Measurements from ENCODE around the gene ANKRD13D. TPM values are rescaled to one million over a fixed set of nuclear protein-coding genes. Genes with fewer than 3 reads are reported as not detected.

Gene ANKRD13D
- total and polyA plus RNA-seq, 10 donors, result 65.2 to 151 (median 126) TPM

DNA sequence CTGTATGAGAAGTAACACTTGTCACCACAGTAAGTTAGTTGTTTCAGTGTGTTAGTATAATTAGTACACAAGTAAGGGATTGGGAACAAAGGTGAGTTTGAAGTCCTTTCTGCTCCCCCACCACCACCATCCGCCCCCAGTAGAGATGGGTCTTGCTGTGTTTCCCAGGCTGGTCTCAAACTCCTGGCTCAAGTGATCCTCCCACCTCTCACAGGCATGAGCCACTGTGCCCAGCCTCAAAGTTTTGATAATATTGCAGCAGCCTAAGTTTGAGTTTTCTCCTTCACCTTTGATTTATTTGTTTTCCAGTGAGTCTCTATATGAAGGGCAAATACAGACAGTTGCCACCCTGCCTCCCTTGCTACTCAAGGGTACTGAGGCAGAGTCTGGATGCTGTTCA lies 46.6 kb upstream of the ANKRD13D start:
- TF ChIP-seq POLR2AphosphoS5 (IDR thresholded peaks at IDR 0.05) (no peak), POLR2A (IDR thresholded peaks at IDR 0.05) (no peak)
- TF ChIP-seq, protein P1, sequence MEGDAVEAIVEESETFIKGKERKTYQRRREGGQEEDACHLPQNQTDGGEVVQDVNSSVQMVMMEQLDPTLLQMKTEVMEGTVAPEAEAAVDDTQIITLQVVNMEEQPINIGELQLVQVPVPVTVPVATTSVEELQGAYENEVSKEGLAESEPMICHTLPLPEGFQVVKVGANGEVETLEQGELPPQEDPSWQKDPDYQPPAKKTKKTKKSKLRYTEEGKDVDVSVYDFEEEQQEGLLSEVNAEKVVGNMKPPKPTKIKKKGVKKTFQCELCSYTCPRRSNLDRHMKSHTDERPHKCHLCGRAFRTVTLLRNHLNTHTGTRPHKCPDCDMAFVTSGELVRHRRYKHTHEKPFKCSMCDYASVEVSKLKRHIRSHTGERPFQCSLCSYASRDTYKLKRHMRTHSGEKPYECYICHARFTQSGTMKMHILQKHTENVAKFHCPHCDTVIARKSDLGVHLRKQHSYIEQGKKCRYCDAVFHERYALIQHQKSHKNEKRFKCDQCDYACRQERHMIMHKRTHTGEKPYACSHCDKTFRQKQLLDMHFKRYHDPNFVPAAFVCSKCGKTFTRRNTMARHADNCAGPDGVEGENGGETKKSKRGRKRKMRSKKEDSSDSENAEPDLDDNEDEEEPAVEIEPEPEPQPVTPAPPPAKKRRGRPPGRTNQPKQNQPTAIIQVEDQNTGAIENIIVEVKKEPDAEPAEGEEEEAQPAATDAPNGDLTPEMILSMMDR (IDR thresholded peaks at IDR 0.05 in 8 of 11, conservative IDR thresholded peaks at IDR 0.05 in 3 of 11), result no peak
- peaks cover 41 to 88% (median 63%) of the 10 kb centered on the region in 6 donors for H3K4me1 ChIP-seq
- intact Hi-C loops (cut with DNase I; ENCODE audit: low total_unique reads), result no loop called here
- H3K36me3 ChIP-seq, result peaks cover 0 to 56% (median 45%) of the 10 kb centered on the region in 6 donors
- no peaks in the 10 kb centered on the region for H3K27me3 ChIP-seq (replicated peaks in 1 of 7)
- no peak for DNase-seq
- no peaks in the 10 kb centered on the region for H3K9me3 ChIP-seq
- WGBS, 5 donors, result 68 to 100% (median 84%) methylated on average over 1 of the region's 1 CpG
- H3K4me3 ChIP-seq, result peak overlapping the region in 5 of 8 donors; percentile 62 to 83 (median 67)
- peak overlapping the region in 4 of 8 donors; percentile 89 to 96 (median 94) for H3K27ac ChIP-seq

DNA sequence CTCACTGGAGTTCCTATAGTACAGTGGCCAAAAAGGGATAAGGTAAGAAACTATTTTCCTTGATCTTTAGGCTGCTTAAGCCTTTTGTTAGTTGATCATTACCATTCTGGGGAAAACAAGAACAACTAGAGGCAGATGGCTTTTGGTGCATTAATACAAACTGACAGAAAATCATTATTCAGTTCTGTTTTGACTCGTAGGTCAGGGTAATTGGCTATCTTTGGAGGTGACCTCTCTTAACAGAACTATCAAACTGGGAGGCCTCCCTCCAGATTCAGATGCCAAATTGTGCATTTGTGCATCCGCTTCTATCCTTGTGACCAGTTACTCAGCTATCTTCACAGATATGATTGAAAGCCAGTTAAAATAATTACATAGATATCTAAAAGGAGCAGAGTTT lies 46.1 kb upstream of the ANKRD13D start:
- intact Hi-C loops (cut with DNase I; ENCODE audit: low total_unique reads), result no loop called here
- no peaks in the 10 kb centered on the region for H3K9me3 ChIP-seq
- 58 to 77% (median 73%) methylated on average over 2 of the region's 2 CpGs for WGBS, 5 donors
- peaks cover 41 to 88% (median 61%) of the 10 kb centered on the region in 6 donors for H3K4me1 ChIP-seq
- no peak for DNase-seq
- H3K36me3 ChIP-seq, result peaks cover 0 to 58% (median 50%) of the 10 kb centered on the region in 6 donors
- H3K4me3 ChIP-seq, result peak overlapping the region in 3 of 8 donors; percentile 62 to 83 (median 67)
- no peak for TF ChIP-seq POLR2A (IDR thresholded peaks at IDR 0.05)
- TF ChIP-seq, protein P1 (IDR thresholded peaks at IDR 0.05 in 8 of 11, conservative IDR thresholded peaks at IDR 0.05 in 3 of 11), result no peak
- TF ChIP-seq POLR2AphosphoS5 (IDR thresholded peaks at IDR 0.05), result no peak
- H3K27ac ChIP-seq, result peak overlapping the region in 3 of 8 donors; percentile 89 to 95 (median 93)
- H3K27me3 ChIP-seq (replicated peaks in 1 of 7), result no peaks in the 10 kb centered on the region

DNA sequence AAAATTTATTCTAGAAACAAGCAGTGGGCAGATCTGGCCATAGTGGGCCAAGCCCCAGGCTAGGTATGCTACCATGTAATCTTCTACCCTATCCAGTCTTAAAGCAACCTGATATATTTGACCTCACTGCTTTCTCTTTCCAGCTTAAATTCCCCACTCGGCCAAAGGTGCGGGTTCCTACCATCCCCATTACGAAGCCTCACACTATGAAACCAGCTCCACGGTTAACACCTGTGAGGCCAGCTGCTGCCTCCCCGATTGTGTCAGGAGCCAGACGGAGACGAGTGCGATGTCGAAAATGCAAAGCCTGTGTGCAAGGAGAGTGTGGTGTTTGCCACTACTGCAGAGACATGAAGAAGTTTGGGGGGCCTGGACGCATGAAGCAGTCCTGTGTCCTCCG lies 44.1 kb upstream of the ANKRD13D start:
- 91 to 96% (median 94%) methylated on average over 11 of the region's 11 CpGs for WGBS, 5 donors
- TF ChIP-seq, protein P1 (IDR thresholded peaks at IDR 0.05 in 8 of 11, conservative IDR thresholded peaks at IDR 0.05 in 3 of 11), result no peak
- TF ChIP-seq POLR2A (IDR thresholded peaks at IDR 0.05), result no peak
- no peak for TF ChIP-seq POLR2AphosphoS5 (IDR thresholded peaks at IDR 0.05)
- peak overlapping the region in 3 of 8 donors; percentile 3 to 34 (median 17) for H3K27ac ChIP-seq
- H3K4me1 ChIP-seq, result peaks cover 28 to 80% (median 45%) of the 10 kb centered on the region in 6 donors
- no peaks in the 10 kb centered on the region for H3K27me3 ChIP-seq (replicated peaks in 1 of 7)
- no peak for DNase-seq
- no peak overlapping the region for H3K4me3 ChIP-seq
- no peaks in the 10 kb centered on the region for H3K9me3 ChIP-seq
- intact Hi-C loops (cut with DNase I; ENCODE audit: low total_unique reads), result no loop called here
- H3K36me3 ChIP-seq, result peaks cover 5 to 78% (median 70%) of the 10 kb centered on the region in 6 donors

DNA sequence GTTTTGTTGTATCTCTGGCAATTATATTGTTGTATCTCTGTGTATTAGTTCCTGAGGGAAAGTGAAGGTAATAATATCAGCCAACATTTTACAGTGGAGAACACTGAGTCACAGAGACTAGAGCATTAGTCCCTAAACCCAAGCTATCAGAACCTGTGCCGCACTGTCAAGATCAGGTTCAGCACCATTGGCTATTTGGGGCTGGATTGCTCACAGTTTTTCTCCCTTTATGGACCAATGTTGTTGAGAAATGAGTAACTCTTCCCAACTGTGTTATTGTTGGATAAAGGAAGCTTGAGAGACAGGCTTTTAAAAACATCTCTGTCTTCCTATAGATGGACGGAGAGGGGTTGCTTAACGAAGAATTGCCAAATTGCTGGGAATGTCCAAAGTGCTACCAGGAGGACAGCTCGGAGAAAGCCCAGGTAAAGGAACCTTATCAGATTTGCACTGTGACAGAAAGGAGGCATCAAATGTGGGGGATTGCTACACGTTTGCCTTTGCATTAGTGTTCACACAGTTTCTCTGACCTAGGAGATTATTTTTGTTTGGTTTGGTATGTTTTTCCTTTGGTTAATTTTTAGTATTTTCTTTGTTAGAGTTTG lies 41.1 kb upstream of the ANKRD13D start:
- TF ChIP-seq POLR2AphosphoS5 (IDR thresholded peaks at IDR 0.05), result no peak
- TF ChIP-seq, protein P1 (IDR thresholded peaks at IDR 0.05 in 8 of 11, conservative IDR thresholded peaks at IDR 0.05 in 3 of 11), result no peak
- no peak for TF ChIP-seq POLR2A (IDR thresholded peaks at IDR 0.05)
- no peak for DNase-seq
- WGBS, 5 donors, result 83 to 96% (median 87%) methylated on average over 5 of the region's 5 CpGs
- intact Hi-C loops (cut with DNase I; ENCODE audit: low total_unique reads), result no loop called here
- no peaks in the 10 kb centered on the region for H3K9me3 ChIP-seq
- H3K27ac ChIP-seq, result peak overlapping the region in 1 of 8 donors; percentile 38
- peaks cover 9 to 76% (median 25%) of the 10 kb centered on the region in 6 donors for H3K4me1 ChIP-seq
- H3K36me3 ChIP-seq, result peaks cover 7 to 100% (median 99%) of the 10 kb centered on the region in 6 donors
- H3K27me3 ChIP-seq (replicated peaks in 1 of 7), result no peaks in the 10 kb centered on the region
- no peak overlapping the region for H3K4me3 ChIP-seq
